Measurements from ENCODE around the gene ISOC2. TPM values are rescaled to one million over a fixed set of nuclear protein-coding genes. Genes with fewer than 3 reads are reported as not detected.

The ISOC2 gene
- total and polyA plus RNA-seq, 8 donors, result 23.8 to 49.4 (median 31.8) TPM

- intact Hi-C loops (cut with DNase I), result no loop called here
- Histone ChIP-seq H3K36me3 (peaks cover 0 to 52% of the 10 kb centered on the region in 2 donors), H3K4me3 (no peak overlapping the region)
Measured at GRCh38 chr19:55405638-55406037, 55.8 kb downstream of the ISOC2 start.

More at GRCh38 chr19:55405638-55406037, 55.8 kb downstream of the ISOC2 start:
- Histone ChIP-seq H3K27me3 (no peaks in the 10 kb centered on the region), H3K27ac (no peak overlapping the region), H3K4me1 (peaks cover 8 to 24% of the 10 kb centered on the region in 2 donors), H3K9me3 (no peaks in the 10 kb centered on the region)
- ATAC-seq, result no peak
- DNase-seq, result no peak
- TF ChIP-seq CTCF (IDR thresholded peaks at IDR 0.05), result no peak

Other genes with a start within 250 kb of the ISOC2 start
- 1 to 10 TPM; 1.9 to 2.7 TPM for gene TMEM86B, start 232.9 kb downstream of the ISOC2 start, total RNA-seq
- gene TMEM86B, start 232.9 kb downstream of the ISOC2 start, polyA plus RNA-seq (ENCODE audit: insufficient read length in 6 of 6), result 1 to 10 TPM; 2.3 to 4.4 (median 2.7) TPM
- gene PPP6R1, start 202.6 kb downstream of the ISOC2 start, total RNA-seq, result 10 to 100 TPM; 56.0 to 81.8 TPM
- 10 to 100 TPM; 33.4 to 43.8 (median 39.8) TPM for gene PPP6R1, start 202.6 kb downstream of the ISOC2 start, polyA plus RNA-seq (ENCODE audit: insufficient read length in 6 of 6)
- 10 to 100 TPM; 23.8 to 31.0 TPM for gene HSPBP1, start 181.5 kb downstream of the ISOC2 start, total RNA-seq
- gene HSPBP1, start 181.5 kb downstream of the ISOC2 start, polyA plus RNA-seq (ENCODE audit: insufficient read length in 6 of 6), result 10 to 100 TPM; 23.7 to 38.4 (median 30.5) TPM
- gene BRSK1, start 177.6 kb downstream of the ISOC2 start, total RNA-seq, result 1 to 10 TPM; 2.2 to 3.3 TPM
- gene BRSK1, start 177.6 kb downstream of the ISOC2 start, polyA plus RNA-seq (ENCODE audit: insufficient read length in 6 of 6), result 10 to 100 TPM; 11.7 to 18.1 (median 14.9) TPM
- 10 to 100 TPM; 13.3 to 29.5 TPM for gene TMEM150B, start 136.3 kb downstream of the ISOC2 start, total RNA-seq
- gene TMEM150B, start 136.3 kb downstream of the ISOC2 start, polyA plus RNA-seq (ENCODE audit: insufficient read length in 6 of 6), result 1 to 10 TPM in 1 of 6 donors, under 1 TPM in 5; 0.49 to 1.2 (median 0.82) TPM
- 10 to 100 TPM; 12.9 to 15.5 TPM for gene KMT5C, start 121.8 kb downstream of the ISOC2 start, total RNA-seq
- gene KMT5C, start 121.8 kb downstream of the ISOC2 start, polyA plus RNA-seq (ENCODE audit: insufficient read length in 6 of 6), result 10 to 100 TPM; 20.8 to 27.6 (median 22.4) TPM
- under 1 TPM in 1 of 2 donors, not detected in 1; 0.24 TPM for gene COX6B2, start 106.9 kb downstream of the ISOC2 start, total RNA-seq
- gene COX6B2, start 106.9 kb downstream of the ISOC2 start, polyA plus RNA-seq (ENCODE audit: insufficient read length in 6 of 6), result under 1 TPM; 0.20 to 0.75 (median 0.59) TPM
- not detected for gene GARIN5B, start 98.4 kb downstream of the ISOC2 start, total RNA-seq
- gene GARIN5B, start 98.4 kb downstream of the ISOC2 start, polyA plus RNA-seq (ENCODE audit: insufficient read length in 6 of 6), result under 1 TPM in 2 of 6 donors, not detected in 4; 0.04 to 0.06 TPM
- gene IL11, start 91.2 kb downstream of the ISOC2 start, total RNA-seq, result under 1 TPM; 0.10 to 0.44 TPM
- gene IL11, start 91.2 kb downstream of the ISOC2 start, polyA plus RNA-seq (ENCODE audit: insufficient read length in 6 of 6), result under 1 TPM; 0.16 to 0.90 (median 0.43) TPM
- 1 to 10 TPM in 1 of 2 donors, not detected in 1; 9.3 TPM for gene TMEM190, start 84.8 kb downstream of the ISOC2 start, total RNA-seq
- 10 to 100 TPM in 1 of 6 donors, 1 to 10 TPM in 5; 1.2 to 15.6 (median 4.5) TPM for gene TMEM190, start 84.8 kb downstream of the ISOC2 start, polyA plus RNA-seq (ENCODE audit: insufficient read length in 6 of 6)
- gene TMEM238, start 77.3 kb downstream of the ISOC2 start, total RNA-seq, result 10 to 100 TPM; 25.3 to 33.9 TPM
- 1 to 10 TPM in 2 of 6 donors, under 1 TPM in 4; 0.48 to 1.9 (median 0.67) TPM for gene TMEM238, start 77.3 kb downstream of the ISOC2 start, polyA plus RNA-seq (ENCODE audit: insufficient read length in 6 of 6)
- 1,000 to 10,000 TPM; 1,601 to 1,774 TPM for gene RPL28, start 75.7 kb downstream of the ISOC2 start, total RNA-seq
- gene RPL28, start 75.7 kb downstream of the ISOC2 start, polyA plus RNA-seq (ENCODE audit: insufficient read length in 6 of 6), result 1,000 to 10,000 TPM; 1,216 to 1,673 (median 1,335) TPM
- 10 to 100 TPM; 26.5 to 39.1 TPM for gene UBE2S, start 53.9 kb downstream of the ISOC2 start, total RNA-seq
- 10 to 100 TPM; 27.4 to 71.2 (median 35.7) TPM for gene UBE2S, start 53.9 kb downstream of the ISOC2 start, polyA plus RNA-seq (ENCODE audit: insufficient read length in 6 of 6)
- gene SHISA7, start 18.3 kb downstream of the ISOC2 start, total RNA-seq, result not detected
- under 1 TPM; 0.11 to 0.23 (median 0.20) TPM for gene SHISA7, start 18.3 kb downstream of the ISOC2 start, polyA plus RNA-seq (ENCODE audit: insufficient read length in 6 of 6)
- not detected for gene C19orf85, start 3.1 kb upstream of the ISOC2 start, total RNA-seq
- gene C19orf85, start 3.1 kb upstream of the ISOC2 start, polyA plus RNA-seq (ENCODE audit: insufficient read length in 6 of 6), result not detected
- gene ZNF628, start 15.0 kb upstream of the ISOC2 start, total RNA-seq, result 1 to 10 TPM; 8.7 to 9.5 TPM
- 1 to 10 TPM; 1.6 to 5.4 (median 2.8) TPM for gene ZNF628, start 15.0 kb upstream of the ISOC2 start, polyA plus RNA-seq (ENCODE audit: insufficient read length in 6 of 6)
- gene NAT14, start 23.5 kb upstream of the ISOC2 start, total RNA-seq, result 10 to 100 TPM; 22.9 to 37.2 TPM
- gene NAT14, start 23.5 kb upstream of the ISOC2 start, polyA plus RNA-seq (ENCODE audit: insufficient read length in 6 of 6), result 10 to 100 TPM; 34.7 to 46.6 (median 41.3) TPM
- 10 to 100 TPM in 1 of 2 donors, 1 to 10 TPM in 1; 5.3 to 45.9 TPM for gene SSC5D, start 26.8 kb upstream of the ISOC2 start, total RNA-seq
- gene SSC5D, start 26.8 kb upstream of the ISOC2 start, polyA plus RNA-seq (ENCODE audit: insufficient read length in 6 of 6), result 10 to 100 TPM in 1 of 6 donors, 1 to 10 TPM in 5; 4.1 to 12.7 (median 8.0) TPM
- not detected for gene SBK2, start 75.5 kb upstream of the ISOC2 start, total RNA-seq
- under 1 TPM in 1 of 6 donors, not detected in 5; 0.20 TPM for gene SBK2, start 75.5 kb upstream of the ISOC2 start, polyA plus RNA-seq (ENCODE audit: insufficient read length in 6 of 6)
- gene SBK3, start 83.9 kb upstream of the ISOC2 start, total RNA-seq, result under 1 TPM; 0.26 to 0.50 TPM
- 1 to 10 TPM in 2 of 6 donors, under 1 TPM in 4; 0.46 to 1.7 (median 0.69) TPM for gene SBK3, start 83.9 kb upstream of the ISOC2 start, polyA plus RNA-seq (ENCODE audit: insufficient read length in 6 of 6)
- gene ZNF579, start 119.2 kb upstream of the ISOC2 start, total RNA-seq, result 10 to 100 TPM; 12.8 to 14.7 TPM
- 10 to 100 TPM; 10.7 to 13.9 (median 12.5) TPM for gene ZNF579, start 119.2 kb upstream of the ISOC2 start, polyA plus RNA-seq (ENCODE audit: insufficient read length in 6 of 6)
- gene FIZ1, start 137.9 kb upstream of the ISOC2 start, total RNA-seq, result 10 to 100 TPM; 11.0 to 14.4 TPM
- 10 to 100 TPM; 16.7 to 22.6 (median 19.6) TPM for gene FIZ1, start 137.9 kb upstream of the ISOC2 start, polyA plus RNA-seq (ENCODE audit: insufficient read length in 6 of 6)
- gene ZNF524, start 138.6 kb upstream of the ISOC2 start, total RNA-seq, result 10 to 100 TPM; 22.3 to 22.4 TPM
- gene ZNF524, start 138.6 kb upstream of the ISOC2 start, polyA plus RNA-seq (ENCODE audit: insufficient read length in 6 of 6), result 1 to 10 TPM; 4.9 to 9.0 (median 6.9) TPM
- 10 to 100 TPM; 13.7 to 16.1 TPM for gene ZNF865, start 144.0 kb upstream of the ISOC2 start, total RNA-seq
- 10 to 100 TPM in 2 of 6 donors, 1 to 10 TPM in 4; 5.9 to 12.2 (median 8.4) TPM for gene ZNF865, start 144.0 kb upstream of the ISOC2 start, polyA plus RNA-seq (ENCODE audit: insufficient read length in 6 of 6)
- 1 to 10 TPM; 6.0 to 8.0 TPM for gene ZNF784, start 162.9 kb upstream of the ISOC2 start, total RNA-seq
- 10 to 100 TPM in 1 of 6 donors, 1 to 10 TPM in 5; 8.3 to 11.6 (median 8.9) TPM for gene ZNF784, start 162.9 kb upstream of the ISOC2 start, polyA plus RNA-seq (ENCODE audit: insufficient read length in 6 of 6)
- 10 to 100 TPM; 33.8 to 34.7 TPM for gene ZNF580, start 179.4 kb upstream of the ISOC2 start, total RNA-seq
- 10 to 100 TPM; 35.8 to 49.5 (median 44.2) TPM for gene ZNF580, start 179.4 kb upstream of the ISOC2 start, polyA plus RNA-seq (ENCODE audit: insufficient read length in 6 of 6)
- gene ZNF581, start 182.0 kb upstream of the ISOC2 start, total RNA-seq, result 10 to 100 TPM; 14.5 to 19.5 TPM
- 10 to 100 TPM; 24.2 to 32.3 (median 28.8) TPM for gene ZNF581, start 182.0 kb upstream of the ISOC2 start, polyA plus RNA-seq (ENCODE audit: insufficient read length in 6 of 6)
- gene CCDC106, start 186.6 kb upstream of the ISOC2 start, total RNA-seq, result 10 to 100 TPM in 1 of 2 donors, 1 to 10 TPM in 1; 9.7 to 15.1 TPM
- gene CCDC106, start 186.6 kb upstream of the ISOC2 start, polyA plus RNA-seq (ENCODE audit: insufficient read length in 6 of 6), result 10 to 100 TPM; 11.0 to 16.8 (median 14.7) TPM
- gene U2AF2, start 193.4 kb upstream of the ISOC2 start, total RNA-seq, result 100 to 1,000 TPM; 123 to 145 TPM
- gene U2AF2, start 193.4 kb upstream of the ISOC2 start, polyA plus RNA-seq (ENCODE audit: insufficient read length in 6 of 6), result 100 to 1,000 TPM; 160 to 213 (median 176) TPM
- gene EPN1, start 213.6 kb upstream of the ISOC2 start, total RNA-seq, result 100 to 1,000 TPM; 114 to 120 TPM
- 100 to 1,000 TPM in 1 of 6 donors, 10 to 100 TPM in 5; 67.7 to 104 (median 88.6) TPM for gene EPN1, start 213.6 kb upstream of the ISOC2 start, polyA plus RNA-seq (ENCODE audit: insufficient read length in 6 of 6)